ENCODE results near the gene FNBP1L. TPM values are rescaled to one million over a fixed set of nuclear protein-coding genes. Genes with fewer than 3 reads are reported as not detected.

FNBP1L gene
- total RNA-seq, 2 experiments from 2014 or later = 0.13 TPM

DNA sequence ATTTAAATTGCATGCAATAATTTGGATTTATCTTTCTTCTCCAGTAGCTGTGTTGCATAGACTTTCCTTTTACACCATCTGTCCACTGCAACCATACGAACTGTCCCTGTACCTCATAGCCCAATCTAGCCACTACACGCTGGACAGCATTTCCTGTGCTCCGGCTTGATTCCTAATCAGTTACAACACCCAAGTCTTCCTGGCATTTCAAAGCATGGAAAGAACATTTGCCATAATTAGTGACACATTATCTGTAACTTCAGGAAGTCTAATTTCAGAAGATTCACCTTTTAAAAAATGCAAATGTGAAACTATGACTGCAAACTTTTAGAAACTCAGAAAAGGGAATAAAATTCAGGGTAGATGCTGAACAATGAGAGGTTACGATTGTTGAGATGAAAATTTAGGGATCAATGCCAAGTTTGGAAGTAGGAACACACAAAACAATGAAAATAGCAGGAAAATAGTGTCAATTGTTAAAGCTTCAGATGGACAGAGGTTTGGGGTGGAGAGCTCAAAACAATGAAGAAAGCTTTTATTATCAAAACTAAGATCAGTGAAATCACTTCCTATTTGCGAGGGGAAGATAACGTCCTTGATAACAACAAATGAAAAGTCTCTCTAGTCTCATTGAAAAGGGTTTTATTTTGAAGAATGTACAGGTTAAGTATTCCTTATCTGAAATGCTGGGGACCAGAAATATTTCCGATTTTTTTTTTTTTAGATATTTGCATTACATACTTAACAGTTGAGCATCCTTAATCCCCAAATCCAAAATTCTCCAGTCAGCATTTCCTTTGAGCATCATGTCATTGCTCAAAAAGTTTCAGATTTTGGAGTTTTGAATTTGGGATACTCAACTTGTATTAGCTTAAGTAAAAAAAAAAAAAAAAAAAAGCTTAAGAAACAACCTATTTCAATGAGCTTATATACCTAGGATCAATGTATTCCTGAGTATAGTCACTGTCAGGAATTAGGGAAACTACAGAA lies 107.3 kb downstream of the FNBP1L start:
- POLR2A ChIA-PET = interaction anchor here (0.6 to 1.3 kb wide), 4 partner anchors 14 to 384 kb away, joined by 3 to 6 read pairs (median 3); no protein-coding TSS in a partner anchor
- no peaks in the 10 kb centered on the region for H3K9me3 ChIP-seq (ENCODE audit: low read length)
- no peaks in the 10 kb centered on the region for H3K9me2 ChIP-seq (ENCODE audit: insufficient read depth, low read length)
- no peaks in the 10 kb centered on the region for H3K4me1 ChIP-seq (ENCODE audit: insufficient read depth, low read length, poor library complexity, severe bottlenecking)
- BruUV-seq (replicated peaks) = no TSS peak
- no peak overlapping the region for H2AFZ ChIP-seq (ENCODE audit: low read length)
- CTCF ChIA-PET (ENCODE audit: unreplicated experiment) = interaction anchor here (0.5 kb wide), 1 partner anchor 332 kb away, joined by 3 read pairs; no protein-coding TSS in a partner anchor
- no peak for TF ChIP-seq CTCF (conservative IDR thresholded peaks at IDR 0.05; ENCODE audit: low read length)
- no peak for TF ChIP-seq EZH2phosphoT487 (IDR thresholded peaks at IDR 0.05; ENCODE audit: borderline replicate concordance, low read depth, low read length)
- DNase-seq (ENCODE audit: low spot score) = no peak
- H4K20me1 ChIP-seq (ENCODE audit: insufficient read depth, low read length) = no peaks in the 10 kb centered on the region
- no peak overlapping the region for H3K4me2 ChIP-seq (ENCODE audit: low read length)
- H3K4me3 ChIP-seq (ENCODE audit: low read depth, low read length, poor library complexity, severe bottlenecking) = no peak overlapping the region
- no peaks in the 10 kb centered on the region for H3K79me2 ChIP-seq (ENCODE audit: insufficient read depth, low read depth, low read length)
- peaks cover 16% of the 10 kb centered on the region for H3K36me3 ChIP-seq (ENCODE audit: insufficient read depth, low read length)
- intact Hi-C loops (cut with micrococcal nuclease; ENCODE audit: unreplicated experiment) = loop anchor here (5.0 kb wide), 1 partner anchor 253 kb away; no protein-coding TSS in a partner anchor
- no peak overlapping the region for H3K27ac ChIP-seq (ENCODE audit: low read depth, low read length, poor library complexity, severe bottlenecking)

DNA sequence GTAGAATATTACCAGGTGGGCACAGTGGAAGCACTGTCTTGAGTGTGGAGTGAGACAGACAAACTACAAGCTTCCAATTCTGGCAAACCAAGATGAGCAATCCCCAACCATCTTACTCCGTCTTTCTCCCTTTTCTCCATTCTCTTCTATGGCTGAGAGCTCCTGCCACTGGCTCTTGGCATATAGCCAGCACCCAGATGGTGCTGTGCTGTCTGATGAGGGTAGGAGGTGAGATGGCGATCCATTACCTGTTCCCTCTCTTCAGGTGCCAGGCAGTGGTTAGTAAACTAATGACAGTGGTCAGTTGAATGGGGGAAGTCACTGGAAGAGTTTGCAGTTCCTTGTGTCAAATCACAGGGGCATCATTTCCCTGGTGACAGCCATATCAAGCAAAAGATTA lies 108.4 kb downstream of the FNBP1L start:
- no peak overlapping the region for H3K27ac ChIP-seq (ENCODE audit: low read depth, low read length, poor library complexity, severe bottlenecking)
- intact Hi-C loops (cut with micrococcal nuclease; ENCODE audit: unreplicated experiment) = loop anchor here (5.0 kb wide), 1 partner anchor 254 kb away; no protein-coding TSS in a partner anchor
- H3K79me2 ChIP-seq (ENCODE audit: insufficient read depth, low read depth, low read length) = no peaks in the 10 kb centered on the region
- no peaks in the 10 kb centered on the region for H3K4me1 ChIP-seq (ENCODE audit: insufficient read depth, low read length, poor library complexity, severe bottlenecking)
- no peak overlapping the region for H2AFZ ChIP-seq (ENCODE audit: low read length)
- H4K20me1 ChIP-seq (ENCODE audit: insufficient read depth, low read length) = no peaks in the 10 kb centered on the region
- H3K4me3 ChIP-seq (ENCODE audit: low read depth, low read length, poor library complexity, severe bottlenecking) = no peak overlapping the region
- ChIA-PET POLR2A (interaction anchor here (0.7 kb wide), 1 partner anchor 383 kb away, joined by 3 read pairs; no protein-coding TSS in a partner anchor), CTCF (ENCODE audit: unreplicated experiment) (no interaction called here)
- no peaks in the 10 kb centered on the region for H3K9me3 ChIP-seq (ENCODE audit: low read length)
- DNase-seq (ENCODE audit: low spot score) = no peak
- TF ChIP-seq CTCF (conservative IDR thresholded peaks at IDR 0.05; ENCODE audit: low read length) (no peak), EZH2phosphoT487 (IDR thresholded peaks at IDR 0.05; ENCODE audit: borderline replicate concordance, low read depth, low read length) (no peak)
- no peaks in the 10 kb centered on the region for H3K9me2 ChIP-seq (ENCODE audit: insufficient read depth, low read length)
- no peak overlapping the region for H3K4me2 ChIP-seq (ENCODE audit: low read length)
- no TSS peak for BruUV-seq (replicated peaks)
- peaks cover 27% of the 10 kb centered on the region for H3K36me3 ChIP-seq (ENCODE audit: insufficient read depth, low read length)

Measured in OCI-LY7 (cell line).